K562 (cell line): Measurements from ENCODE around the gene MPP7. TPM values are rescaled to one million over a fixed set of nuclear protein-coding genes. Genes with fewer than 3 reads are reported as not detected.

Experiments
- NELFE ChIP-seq: IDR thresholded peaks from 2 replicates; pipeline ENCODE4 v1.6.1; 2011; ENCODE audit warnings: mild to moderate bottlenecking; ENCODE audit not compliant: insufficient read depth, insufficient read length
- NFE2L1 ChIP-seq: fragments of 450-650 bp; IDR thresholded peaks from 2 replicates; pipeline ENCODE4 v1.6.1; 2016; ENCODE audit warnings: missing genetic modification characterization, low read depth, mild to moderate bottlenecking, missing compliant biosample characterization, moderate library complexity, borderline replicate concordance
- NR1H2 ChIP-seq: sonication (generic); formaldehyde crosslinking; IDR thresholded peaks from 2 replicates; pipeline ENCODE4 v1.4.0; 2020; ENCODE audit warnings: mild to moderate bottlenecking, missing genetic modification reagents
- NR2C2 ChIP-seq, 2 experiments: fragments of 200-800 bp in 1 of 2; sonication (Bioruptor generic) in 1 of 2; sonication (generic) in 1 of 2; formaldehyde crosslinking in 1 of 2; IDR thresholded peaks; 2 replicates each; pipeline versions ENCODE4 v1.6.1 to v1.8.0; 2016 to 2022; ENCODE audit warnings: mild to moderate bottlenecking in 1 of 2, missing compliant biosample characterization in 1 of 2, missing genetic modification characterization in 1 of 2, missing genetic modification reagents in 1 of 2
- NR2F6 ChIP-seq: fragments of 450-650 bp; formaldehyde crosslinking; IDR thresholded peaks from 2 replicates; pipeline ENCODE4 v1.4.0; 2020; ENCODE audit warnings: mild to moderate bottlenecking
- PHF20 ChIP-seq: fragments of 450-650 bp; IDR thresholded peaks from 2 replicates; pipeline ENCODE4 v1.6.1; 2018; ENCODE audit not compliant: partially characterized antibody
- PYGO2 ChIP-seq: fragments of 450-650 bp; IDR thresholded peaks from 2 replicates; pipeline ENCODE4 v1.6.1; 2016; ENCODE audit warnings: mild to moderate bottlenecking, missing genetic modification characterization, moderate library complexity, missing compliant biosample characterization
- TEAD1 ChIP-seq, 2 experiments: fragments of 450-650 bp in 1 of 2; sonication (generic) in 1 of 2; formaldehyde crosslinking; IDR thresholded peaks; 2 replicates each; pipeline versions ENCODE4 v1.4.0 to v1.8.0; 2020 to 2022; ENCODE audit warnings: mild to moderate bottlenecking in 2 of 2, missing genetic modification reagents in 1 of 2
- polyA plus RNA-seq, 8 experiments: library from polyadenylated mRNA; depleted of rRNA in 4 of 8; stranded (reverse) in 5 of 8; unstranded in 3 of 8; fragments of >200 nt; fragmentation: Nextera tagmentation in 2 of 8; fragmentation: Illumina TruSeq in 1 of 8; extraction: Ambion mirVana in 2 of 8; extraction: Trizol in 1 of 8; gene quantifications; 2 replicates each; pipeline versions ENCODE4 v1.2.1 to v1.2.3, GENCODE V29; 2011 to 2014; ENCODE audit warnings: inconsistent platforms in 1 of 8, missing spikeins in 1 of 8
- total RNA-seq, 7 experiments: library from RNA; depleted of rRNA in 6 of 7; stranded (reverse); fragments of >200 nt in 6 of 7; fragmentation: Illumina TruSeq in 2 of 7; extraction: Trizol in 2 of 7; gene quantifications; 2 replicates each; pipeline versions ENCODE4 v1.2.1 to v1.2.3, GENCODE V29; 2011 to 2021; ENCODE audit warnings: low replicate concordance in 1 of 7
- TF ChIP-seq, protein P1 (sequence below): sonication (generic); formaldehyde crosslinking; IDR thresholded peaks from 2 replicates; pipeline ENCODE4 v1.8.1; 2023; ENCODE audit warnings: missing genetic modification reagents, mild to moderate bottlenecking, borderline replicate concordance
- TF ChIP-seq, protein P2 (sequence below): sonication (generic); IDR thresholded peaks from 2 replicates; pipeline ENCODE4 v1.6.1; 2016
- TF ChIP-seq, protein P3 (sequence below): fragments of 450-650 bp; IDR thresholded peaks from one replicate; pipeline ENCODE4 v1.6.1; 2018; ENCODE audit warnings: mild to moderate bottlenecking, moderate library complexity; ENCODE audit not compliant: partially characterized antibody
- TF ChIP-seq, protein P4 (sequence below): fragments of 200-400 bp; formaldehyde crosslinking; IDR thresholded peaks from 2 replicates; pipeline ENCODE4 v1.6.1; 2017; ENCODE audit warnings: mild to moderate bottlenecking, low read depth, low read length, moderate library complexity

Gene MPP7
- total and polyA plus RNA-seq, 9 of the 15 experiments (the other 6 are each of a cell fraction or from before 2014, with no cell fraction given), result 0.03 to 0.50 (median 0.23) TPM

DNA sequence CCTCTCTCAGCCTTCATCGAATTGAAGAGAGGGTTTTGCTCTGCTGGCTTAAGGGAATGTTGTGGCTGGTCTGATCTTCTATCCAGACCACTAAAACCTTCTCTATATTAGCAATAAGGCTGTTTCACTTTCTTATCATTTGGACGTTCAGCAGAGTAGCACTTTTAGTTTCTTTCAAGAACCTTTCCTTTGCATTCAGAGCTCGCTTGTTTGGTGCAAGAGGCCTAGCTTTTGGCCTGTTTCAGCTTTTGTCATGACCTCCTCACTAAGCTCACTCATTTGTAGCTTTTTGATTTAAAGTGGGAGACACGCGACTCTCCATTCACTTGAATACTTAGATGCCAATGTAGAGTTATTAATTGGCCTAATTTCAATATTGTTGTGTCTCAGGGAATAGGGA, 3.9 kb downstream of the MPP7 start (continued):
- TF ChIP-seq, protein P1, sequence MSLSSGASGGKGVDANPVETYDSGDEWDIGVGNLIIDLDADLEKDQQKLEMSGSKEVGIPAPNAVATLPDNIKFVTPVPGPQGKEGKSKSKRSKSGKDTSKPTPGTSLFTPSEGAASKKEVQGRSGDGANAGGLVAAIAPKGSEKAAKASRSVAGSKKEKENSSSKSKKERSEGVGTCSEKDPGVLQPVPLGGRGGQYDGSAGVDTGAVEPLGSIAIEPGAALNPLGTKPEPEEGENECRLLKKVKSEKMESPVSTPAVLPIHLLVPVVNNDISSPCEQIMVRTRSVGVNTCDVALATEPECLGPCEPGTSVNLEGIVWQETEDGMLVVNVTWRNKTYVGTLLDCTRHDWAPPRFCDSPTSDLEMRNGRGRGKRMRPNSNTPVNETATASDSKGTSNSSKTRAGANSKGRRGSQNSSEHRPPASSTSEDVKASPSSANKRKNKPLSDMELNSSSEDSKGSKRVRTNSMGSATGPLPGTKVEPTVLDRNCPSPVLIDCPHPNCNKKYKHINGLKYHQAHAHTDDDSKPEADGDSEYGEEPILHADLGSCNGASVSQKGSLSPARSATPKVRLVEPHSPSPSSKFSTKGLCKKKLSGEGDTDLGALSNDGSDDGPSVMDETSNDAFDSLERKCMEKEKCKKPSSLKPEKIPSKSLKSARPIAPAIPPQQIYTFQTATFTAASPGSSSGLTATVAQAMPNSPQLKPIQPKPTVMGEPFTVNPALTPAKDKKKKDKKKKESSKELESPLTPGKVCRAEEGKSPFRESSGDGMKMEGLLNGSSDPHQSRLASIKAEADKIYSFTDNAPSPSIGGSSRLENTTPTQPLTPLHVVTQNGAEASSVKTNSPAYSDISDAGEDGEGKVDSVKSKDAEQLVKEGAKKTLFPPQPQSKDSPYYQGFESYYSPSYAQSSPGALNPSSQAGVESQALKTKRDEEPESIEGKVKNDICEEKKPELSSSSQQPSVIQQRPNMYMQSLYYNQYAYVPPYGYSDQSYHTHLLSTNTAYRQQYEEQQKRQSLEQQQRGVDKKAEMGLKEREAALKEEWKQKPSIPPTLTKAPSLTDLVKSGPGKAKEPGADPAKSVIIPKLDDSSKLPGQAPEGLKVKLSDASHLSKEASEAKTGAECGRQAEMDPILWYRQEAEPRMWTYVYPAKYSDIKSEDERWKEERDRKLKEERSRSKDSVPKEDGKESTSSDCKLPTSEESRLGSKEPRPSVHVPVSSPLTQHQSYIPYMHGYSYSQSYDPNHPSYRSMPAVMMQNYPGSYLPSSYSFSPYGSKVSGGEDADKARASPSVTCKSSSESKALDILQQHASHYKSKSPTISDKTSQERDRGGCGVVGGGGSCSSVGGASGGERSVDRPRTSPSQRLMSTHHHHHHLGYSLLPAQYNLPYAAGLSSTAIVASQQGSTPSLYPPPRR, result no peak
- no peak for TF ChIP-seq NR2C2 (CRISPR knock-in tag; IDR thresholded peaks at IDR 0.05)
- no peak for TF ChIP-seq NR2C2 (tag; IDR thresholded peaks at IDR 0.05)
- no peak for TF ChIP-seq PYGO2 (tag)
- TF ChIP-seq, protein P2, sequence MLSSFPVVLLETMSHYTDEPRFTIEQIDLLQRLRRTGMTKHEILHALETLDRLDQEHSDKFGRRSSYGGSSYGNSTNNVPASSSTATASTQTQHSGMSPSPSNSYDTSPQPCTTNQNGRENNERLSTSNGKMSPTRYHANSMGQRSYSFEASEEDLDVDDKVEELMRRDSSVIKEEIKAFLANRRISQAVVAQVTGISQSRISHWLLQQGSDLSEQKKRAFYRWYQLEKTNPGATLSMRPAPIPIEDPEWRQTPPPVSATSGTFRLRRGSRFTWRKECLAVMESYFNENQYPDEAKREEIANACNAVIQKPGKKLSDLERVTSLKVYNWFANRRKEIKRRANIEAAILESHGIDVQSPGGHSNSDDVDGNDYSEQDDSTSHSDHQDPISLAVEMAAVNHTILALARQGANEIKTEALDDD, result no peak
- no peak for TF ChIP-seq NFE2L1 (tag)
- TF ChIP-seq, protein P3, sequence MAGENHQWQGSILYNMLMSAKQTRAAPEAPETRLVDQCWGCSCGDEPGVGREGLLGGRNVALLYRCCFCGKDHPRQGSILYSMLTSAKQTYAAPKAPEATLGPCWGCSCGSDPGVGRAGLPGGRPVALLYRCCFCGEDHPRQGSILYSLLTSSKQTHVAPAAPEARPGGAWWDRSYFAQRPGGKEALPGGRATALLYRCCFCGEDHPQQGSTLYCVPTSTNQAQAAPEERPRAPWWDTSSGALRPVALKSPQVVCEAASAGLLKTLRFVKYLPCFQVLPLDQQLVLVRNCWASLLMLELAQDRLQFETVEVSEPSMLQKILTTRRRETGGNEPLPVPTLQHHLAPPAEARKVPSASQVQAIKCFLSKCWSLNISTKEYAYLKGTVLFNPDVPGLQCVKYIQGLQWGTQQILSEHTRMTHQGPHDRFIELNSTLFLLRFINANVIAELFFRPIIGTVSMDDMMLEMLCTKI, result no peak
- no peak for TF ChIP-seq TEAD1 (CRISPR knock-in tag; IDR thresholded peaks at IDR 0.05)
- TF ChIP-seq NR2F6, result no peak
- TF ChIP-seq, protein P4, sequence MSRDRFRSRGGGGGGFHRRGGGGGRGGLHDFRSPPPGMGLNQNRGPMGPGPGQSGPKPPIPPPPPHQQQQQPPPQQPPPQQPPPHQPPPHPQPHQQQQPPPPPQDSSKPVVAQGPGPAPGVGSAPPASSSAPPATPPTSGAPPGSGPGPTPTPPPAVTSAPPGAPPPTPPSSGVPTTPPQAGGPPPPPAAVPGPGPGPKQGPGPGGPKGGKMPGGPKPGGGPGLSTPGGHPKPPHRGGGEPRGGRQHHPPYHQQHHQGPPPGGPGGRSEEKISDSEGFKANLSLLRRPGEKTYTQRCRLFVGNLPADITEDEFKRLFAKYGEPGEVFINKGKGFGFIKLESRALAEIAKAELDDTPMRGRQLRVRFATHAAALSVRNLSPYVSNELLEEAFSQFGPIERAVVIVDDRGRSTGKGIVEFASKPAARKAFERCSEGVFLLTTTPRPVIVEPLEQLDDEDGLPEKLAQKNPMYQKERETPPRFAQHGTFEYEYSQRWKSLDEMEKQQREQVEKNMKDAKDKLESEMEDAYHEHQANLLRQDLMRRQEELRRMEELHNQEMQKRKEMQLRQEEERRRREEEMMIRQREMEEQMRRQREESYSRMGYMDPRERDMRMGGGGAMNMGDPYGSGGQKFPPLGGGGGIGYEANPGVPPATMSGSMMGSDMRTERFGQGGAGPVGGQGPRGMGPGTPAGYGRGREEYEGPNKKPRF, result no peak
- TF ChIP-seq PHF20, result no peak
- TF ChIP-seq NELFE, result no peak
- TF ChIP-seq NR1H2 (CRISPR knock-in tag), result no peak
